ENCODE results near the gene SLX1A.
A peak's percentile ranks its signal among the peaks of the same experiment; 100 is the strongest.
"Not testable (repeated sequence)": the region's sequence is repeated elsewhere in the genome, so short reads cannot be mapped to it uniquely, and the experiment has no call there.

SLX1A gene

GRCh38 chr16:30193615-30194014 is at the start of gene SLX1A, which contains the start of gene BOLA2B:
TSS of gene SLX1A (plus strand) at chr16:30193875. CDS start at chr16:30194085, 210 bp downstream.
TSS of gene BOLA2B (minus strand) at chr16:30193666. CDS start at chr16:30193595, 71 bp downstream.
- DNase-seq (ENCODE audit: low read depth in 2 of 2): not testable (repeated sequence)

GRCh38 chr16:30144017-30144416 is 49.7 kb upstream of the SLX1A start:
- no peak for DNase-seq (ENCODE audit: low read depth in 2 of 2)

GRCh38 chr16:30144917-30145316 is 48.8 kb upstream of the SLX1A start:
- no peak for DNase-seq (ENCODE audit: low read depth in 2 of 2)

GRCh38 chr16:30145657-30146056 is 48.0 kb upstream of the SLX1A start:
- no peak for DNase-seq (ENCODE audit: low read depth in 2 of 2)

GRCh38 chr16:30147843-30148510 is 45.7 kb upstream of the SLX1A start:
- DNase-seq (ENCODE audit: low read depth in 2 of 2): no peak

GRCh38 chr16:30149250-30149930 is 44.3 kb upstream of the SLX1A start:
- no peak for DNase-seq (ENCODE audit: low read depth in 2 of 2)

GRCh38 chr16:30151091-30151490 is 42.6 kb upstream of the SLX1A start:
- DNase-seq (ENCODE audit: low read depth in 2 of 2): no peak

- DNase-seq (ENCODE audit: low read depth in 2 of 2): no peak
Observed at GRCh38 chr16:30152517-30152916, 41.2 kb upstream of the SLX1A start.

GRCh38 chr16:30155188-30155587 is 38.5 kb upstream of the SLX1A start:
- DNase-seq (ENCODE audit: low read depth in 2 of 2): no peak

- DNase-seq (ENCODE audit: low read depth in 2 of 2): no peak
Observed at GRCh38 chr16:30157214-30157613, 36.5 kb upstream of the SLX1A start.

GRCh38 chr16:30163538-30163937 is 30.1 kb upstream of the SLX1A start:
- no peak for DNase-seq (ENCODE audit: low read depth in 2 of 2)

- DNase-seq (ENCODE audit: low read depth in 2 of 2): no peak
Observed at GRCh38 chr16:30166202-30166902, 27.3 kb upstream of the SLX1A start.

GRCh38 chr16:30168746-30169145 is 24.9 kb upstream of the SLX1A start:
- DNase-seq (ENCODE audit: low read depth in 2 of 2): not testable (repeated sequence)

- DNase-seq (ENCODE audit: low read depth in 2 of 2): not testable (repeated sequence)
Observed at GRCh38 chr16:30169416-30169815, 24.3 kb upstream of the SLX1A start.

GRCh38 chr16:30170145-30170544 is 23.5 kb upstream of the SLX1A start:
- not testable (repeated sequence) for DNase-seq (ENCODE audit: low read depth in 2 of 2)

GRCh38 chr16:30173054-30173453 is 20.6 kb upstream of the SLX1A start:
- DNase-seq (ENCODE audit: low read depth in 2 of 2): no peak

- not testable (repeated sequence) for DNase-seq (ENCODE audit: low read depth in 2 of 2)
Observed at GRCh38 chr16:30176876-30177275, 16.8 kb upstream of the SLX1A start.

GRCh38 chr16:30179195-30179594 is 14.5 kb upstream of the SLX1A start:
- no peak for DNase-seq (ENCODE audit: low read depth in 2 of 2)

- DNase-seq (ENCODE audit: low read depth in 2 of 2): no peak
Observed at GRCh38 chr16:30179931-30180330, 13.7 kb upstream of the SLX1A start.

- DNase-seq (ENCODE audit: low read depth in 2 of 2): no peak
Observed at GRCh38 chr16:30180741-30181140, 12.9 kb upstream of the SLX1A start.

- peak; percentile 82 to 84 for DNase-seq (ENCODE audit: low read depth in 2 of 2)
Observed at GRCh38 chr16:30183233-30184095, 10.2 kb upstream of the SLX1A start, which contains the start of gene CORO1A. TSS of gene CORO1A (plus strand) at chr16:30183602. CDS start at chr16:30185210, 1,608 bp downstream.
